ENCODE results near the gene PGM5. TPM values are rescaled to one million over a fixed set of nuclear protein-coding genes. Genes with fewer than 3 reads are reported as not detected.

The PGM5 gene
- total RNA-seq, 1 experiment from 2014 or later: not detected

- Histone ChIP-seq H3K27ac (ENCODE audit: low read depth, low read length, poor library complexity, severe bottlenecking) (no peak overlapping the region), H3K36me3 (ENCODE audit: insufficient read depth, low read length, poor library complexity, severe bottlenecking) (no peaks in the 10 kb centered on the region), H3K4me3 (ENCODE audit: low read depth, low read length, poor library complexity, severe bottlenecking) (no peak overlapping the region), H3K4me1 (ENCODE audit: insufficient read depth, low read length, poor library complexity, severe bottlenecking) (no peaks in the 10 kb centered on the region), H3K9me3 (ENCODE audit: low read depth, low read length, poor library complexity, severe bottlenecking) (no peaks in the 10 kb centered on the region), H3K27me3 (replicated peaks; ENCODE audit: insufficient read depth, low read depth, low read length, poor library complexity) (peaks cover 6% of the 10 kb centered on the region)
- intact Hi-C loops (cut with micrococcal nuclease; ENCODE audit: unreplicated experiment): no loop called here
- DNase-seq (ENCODE audit: low spot score): no peak
- ChIA-PET POLR2A (ENCODE audit: low non-redundant PET) (no interaction called here), CTCF (no interaction called here)
- TF ChIP-seq CTCF (conservative IDR thresholded peaks at IDR 0.05; ENCODE audit: low read depth, low read length) (no peak), EZH2 (IDR thresholded peaks at IDR 0.05; ENCODE audit: borderline replicate concordance, low read depth, low read length, poor library complexity, severe bottlenecking) (no peak)
- no TSS peak for BruUV-seq (replicated peaks)
Measured at GRCh38 chr9:68418259-68418845, 61.9 kb downstream of the PGM5 start.

DNA sequence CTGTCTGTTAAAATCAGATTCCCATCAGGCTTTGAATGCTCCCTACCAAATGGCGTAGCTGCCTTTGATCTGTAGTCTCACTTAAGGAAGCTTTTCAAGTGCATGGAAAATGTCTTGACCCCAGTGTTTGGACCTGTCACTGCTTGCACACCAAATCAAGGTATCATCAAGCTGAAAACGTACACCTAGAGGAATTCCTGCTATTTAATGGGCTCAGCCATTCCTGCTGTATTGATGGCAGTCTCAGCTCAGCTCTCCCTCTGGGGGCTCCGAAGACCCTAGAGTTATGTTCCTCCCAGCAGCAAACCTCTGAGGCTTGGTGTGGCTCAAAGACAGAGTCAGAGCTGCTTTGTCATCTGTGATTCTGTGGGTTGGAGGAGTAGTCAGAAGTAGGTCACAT is 63.5 kb downstream of the PGM5 start:
- ChIA-PET POLR2A (ENCODE audit: low non-redundant PET) (no interaction called here), CTCF (no interaction called here)
- Histone ChIP-seq H3K27me3 (replicated peaks; ENCODE audit: insufficient read depth, low read depth, low read length, poor library complexity) (peaks cover 6% of the 10 kb centered on the region), H3K27ac (ENCODE audit: low read depth, low read length, poor library complexity, severe bottlenecking) (no peak overlapping the region), H3K4me1 (ENCODE audit: insufficient read depth, low read length, poor library complexity, severe bottlenecking) (no peaks in the 10 kb centered on the region), H3K36me3 (ENCODE audit: insufficient read depth, low read length, poor library complexity, severe bottlenecking) (no peaks in the 10 kb centered on the region), H3K9me3 (ENCODE audit: low read depth, low read length, poor library complexity, severe bottlenecking) (no peaks in the 10 kb centered on the region), H3K4me3 (ENCODE audit: low read depth, low read length, poor library complexity, severe bottlenecking) (no peak overlapping the region)
- no TSS peak for BruUV-seq (replicated peaks)
- intact Hi-C loops (cut with micrococcal nuclease; ENCODE audit: unreplicated experiment): no loop called here
- TF ChIP-seq EZH2 (IDR thresholded peaks at IDR 0.05; ENCODE audit: borderline replicate concordance, low read depth, low read length, poor library complexity, severe bottlenecking) (no peak), CTCF (conservative IDR thresholded peaks at IDR 0.05; ENCODE audit: low read depth, low read length) (no peak)
- no peak for DNase-seq (ENCODE audit: low spot score)

DNA sequence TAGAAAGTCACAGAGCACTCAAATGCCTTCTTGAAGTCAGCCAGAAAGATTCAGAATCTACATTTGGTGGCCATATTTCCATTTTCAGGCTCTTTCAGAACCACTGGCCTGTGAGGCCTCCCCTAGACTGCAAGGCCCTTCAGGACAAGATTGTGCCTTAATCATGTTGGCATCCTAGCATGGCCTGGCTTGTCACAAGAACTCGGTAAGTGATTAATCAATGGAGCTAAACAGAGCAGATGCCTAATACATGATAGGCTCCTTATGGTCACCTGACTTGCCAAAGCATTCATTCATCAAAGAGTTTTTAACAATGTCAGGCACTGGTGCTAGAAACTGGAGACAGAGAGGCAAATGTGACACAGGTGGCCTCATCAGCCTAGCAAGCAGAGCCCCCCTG is 70.3 kb downstream of the PGM5 start:
- H3K27ac ChIP-seq (ENCODE audit: low read depth, low read length, poor library complexity, severe bottlenecking): no peak overlapping the region
- no peaks in the 10 kb centered on the region for H3K9me3 ChIP-seq (ENCODE audit: low read depth, low read length, poor library complexity, severe bottlenecking)
- no peak overlapping the region for H3K4me3 ChIP-seq (ENCODE audit: low read depth, low read length, poor library complexity, severe bottlenecking)
- no peak for TF ChIP-seq EZH2 (IDR thresholded peaks at IDR 0.05; ENCODE audit: borderline replicate concordance, low read depth, low read length, poor library complexity, severe bottlenecking)
- TF ChIP-seq CTCF (conservative IDR thresholded peaks at IDR 0.05; ENCODE audit: low read depth, low read length): no peak
- no peak for DNase-seq (ENCODE audit: low spot score)
- peaks cover 14% of the 10 kb centered on the region for H3K27me3 ChIP-seq (replicated peaks; ENCODE audit: insufficient read depth, low read depth, low read length, poor library complexity)
- POLR2A ChIA-PET (ENCODE audit: low non-redundant PET): no interaction called here
- CTCF ChIA-PET: no interaction called here
- no peaks in the 10 kb centered on the region for H3K36me3 ChIP-seq (ENCODE audit: insufficient read depth, low read length, poor library complexity, severe bottlenecking)
- intact Hi-C loops (cut with micrococcal nuclease; ENCODE audit: unreplicated experiment): no loop called here
- H3K4me1 ChIP-seq (ENCODE audit: insufficient read depth, low read length, poor library complexity, severe bottlenecking): no peaks in the 10 kb centered on the region
- BruUV-seq (replicated peaks): no TSS peak

Data from A673 (cell line).